Inflammatory macrophage treated with lipopolysaccharide for 1 hour (primary cell): ENCODE results near the gene TRPM5.
A peak's percentile ranks its signal among the peaks of the same experiment; 100 is the strongest.

Source experiments
- DNase-seq, 2 donors: peaks; one replicate each; pipeline ENCODE4 v3.0.0-alpha.2; 2020 to 2022

Gene TRPM5

GRCh38 chr11:2436013-2436520, 8.2 kb downstream of the TRPM5 start:
- DNase-seq, result no peak

DNA sequence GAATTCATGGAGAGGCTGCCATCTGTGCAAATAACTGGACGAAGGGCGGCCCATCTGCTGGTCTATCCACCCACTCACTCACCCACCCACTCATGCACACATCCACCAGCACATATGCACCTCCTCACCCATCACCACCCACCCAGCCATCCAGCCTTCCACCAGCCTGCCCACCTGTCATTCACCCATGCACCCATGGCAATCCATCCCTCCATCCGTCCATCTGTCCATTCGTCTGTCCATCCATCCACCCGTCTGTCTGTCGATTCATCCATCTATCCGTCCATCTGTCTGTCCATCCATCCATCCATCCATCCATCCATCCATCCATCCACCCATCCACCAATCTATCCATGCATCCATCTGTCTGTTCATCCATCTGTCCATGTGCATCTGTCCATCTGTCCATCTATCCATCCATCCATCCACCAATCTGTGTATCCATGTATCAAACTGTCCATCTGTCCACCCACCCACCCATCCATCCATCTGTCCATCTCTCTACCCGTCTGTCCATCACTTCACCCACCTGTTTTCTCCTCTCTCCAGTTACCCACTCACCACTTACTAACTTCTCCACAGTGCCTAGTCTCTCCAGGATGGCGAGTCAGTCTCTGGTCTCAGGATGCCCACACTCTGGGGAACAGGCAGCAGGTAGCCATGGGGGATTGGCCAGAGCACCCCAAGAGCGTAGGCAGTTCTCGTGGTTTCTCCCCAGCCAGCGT, 8.9 kb downstream of the TRPM5 start:
- DNase-seq, result no peak

DNA sequence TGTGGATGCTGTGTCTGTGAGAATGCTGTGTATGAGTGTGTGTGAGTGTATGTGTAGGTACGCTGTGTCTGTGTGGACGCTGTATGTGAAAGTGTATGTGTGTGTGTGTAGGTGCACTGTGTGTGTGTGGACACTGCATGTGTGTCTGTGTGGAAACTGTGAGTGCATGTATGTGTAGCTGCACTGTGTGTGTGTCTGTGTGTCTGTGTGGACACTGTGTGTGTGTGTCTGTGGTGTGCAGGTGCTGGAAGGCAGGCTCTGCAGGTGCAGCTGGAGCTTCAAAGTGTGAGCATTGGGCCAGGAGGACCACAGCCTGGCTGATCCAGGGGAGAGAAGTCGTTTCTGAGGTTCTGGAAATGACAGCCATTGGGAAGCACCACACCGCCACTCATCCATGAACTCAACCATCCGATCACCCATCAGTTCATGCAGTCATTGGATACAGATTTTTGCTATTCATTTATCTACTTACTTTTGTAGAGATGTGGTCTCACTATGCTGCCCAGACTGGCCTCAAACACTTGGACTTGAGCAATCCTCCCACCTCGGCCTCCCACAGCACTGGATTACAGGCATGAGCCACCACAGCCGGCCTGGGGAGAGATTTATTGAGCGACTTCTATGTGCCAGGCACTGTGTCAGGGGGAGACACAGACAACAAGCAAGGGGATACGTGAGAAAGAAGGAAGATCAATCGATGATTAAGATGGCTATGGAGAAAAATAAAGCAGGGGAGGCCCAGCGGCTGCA, 9.6 kb downstream of the TRPM5 start:
- no peak for DNase-seq

GRCh38 chr11:2434008-2434407, 10.3 kb downstream of the TRPM5 start:
- no peak for DNase-seq

DNA sequence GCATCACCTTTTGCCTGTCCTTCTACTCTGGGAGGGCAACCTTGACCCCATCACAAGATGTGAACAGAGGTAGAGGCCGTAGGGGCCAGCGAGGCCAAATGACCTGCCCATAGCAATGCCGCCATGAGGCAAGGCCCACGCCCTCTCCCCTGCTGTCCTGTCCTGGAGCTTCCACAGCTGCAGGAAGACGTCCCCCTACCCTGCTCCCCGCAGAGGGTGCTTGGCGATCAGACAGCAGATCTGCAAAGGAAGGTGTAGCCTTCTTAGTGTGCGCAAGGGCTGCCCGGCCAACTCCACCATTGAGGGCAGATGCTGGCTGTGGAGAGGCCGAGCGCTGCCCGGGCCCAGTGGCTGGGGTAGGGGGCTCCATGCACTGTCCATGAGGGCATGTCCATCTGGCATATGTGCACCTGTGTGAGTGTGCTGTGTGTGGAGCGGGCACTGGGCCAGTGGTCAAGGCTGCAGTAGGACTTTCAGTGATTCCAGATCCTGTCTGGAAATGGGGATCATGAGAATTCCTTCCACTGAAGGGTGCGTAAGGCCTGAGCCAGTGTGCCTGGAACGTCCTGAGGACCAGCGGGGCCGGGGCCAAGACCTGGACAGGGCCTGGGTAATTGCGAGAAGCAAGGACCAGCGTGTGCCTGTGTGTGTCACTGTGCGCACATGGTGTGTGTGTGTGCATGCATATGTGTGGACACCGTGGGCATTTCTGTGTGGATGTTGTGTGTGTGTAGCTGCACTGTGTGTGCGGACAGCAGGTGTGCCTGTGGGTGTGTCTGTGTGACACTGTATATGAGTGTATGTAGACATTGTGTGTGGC, 11.0 kb downstream of the TRPM5 start:
- no peak for DNase-seq

GRCh38 chr11:2432628-2433071, 11.7 kb downstream of the TRPM5 start:
- no peak for DNase-seq

DNA sequence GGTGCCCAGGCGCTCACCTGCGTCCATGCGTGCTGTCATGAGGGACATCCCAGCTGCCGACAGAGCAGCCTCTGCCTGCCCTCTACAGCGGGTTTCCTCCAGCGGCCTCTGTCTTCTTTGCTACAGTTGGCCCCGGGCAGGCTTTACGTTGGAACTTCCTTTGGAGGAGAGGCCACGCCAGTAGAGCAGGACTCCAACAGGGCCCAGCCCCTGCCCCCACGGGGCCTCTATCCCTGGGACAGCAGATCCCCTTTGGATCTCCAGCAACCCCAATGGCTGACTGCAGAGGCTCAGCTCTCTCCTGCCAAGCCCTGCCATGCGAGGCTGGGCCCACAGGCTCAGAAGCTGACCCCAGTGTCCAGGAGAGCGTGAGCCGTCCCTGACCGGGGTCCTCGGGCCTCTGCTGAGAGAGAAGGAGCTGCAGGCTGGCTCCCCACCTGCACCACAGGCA, 12.1 kb downstream of the TRPM5 start:
- DNase-seq, result no peak

DNA sequence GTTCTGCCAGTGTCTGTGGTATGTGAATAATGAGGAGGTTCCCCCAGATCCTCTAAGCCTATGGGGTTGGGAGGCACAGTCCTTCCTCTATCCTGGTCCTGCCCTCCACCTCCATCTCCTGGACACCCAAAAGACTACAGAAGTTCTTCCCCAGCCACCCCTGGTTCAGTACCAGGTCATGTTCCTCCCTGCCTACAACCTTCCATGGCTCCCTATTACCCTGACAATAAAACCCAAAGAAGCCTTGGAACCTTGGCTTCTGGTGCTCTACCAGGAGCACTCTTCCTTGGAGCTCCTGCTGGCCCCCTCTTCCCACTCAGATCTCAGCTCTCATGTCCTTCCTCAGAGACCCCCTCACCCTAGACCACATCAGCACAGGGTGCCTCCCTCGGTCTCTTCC, 12.9 kb downstream of the TRPM5 start:
- DNase-seq, result no peak

DNA sequence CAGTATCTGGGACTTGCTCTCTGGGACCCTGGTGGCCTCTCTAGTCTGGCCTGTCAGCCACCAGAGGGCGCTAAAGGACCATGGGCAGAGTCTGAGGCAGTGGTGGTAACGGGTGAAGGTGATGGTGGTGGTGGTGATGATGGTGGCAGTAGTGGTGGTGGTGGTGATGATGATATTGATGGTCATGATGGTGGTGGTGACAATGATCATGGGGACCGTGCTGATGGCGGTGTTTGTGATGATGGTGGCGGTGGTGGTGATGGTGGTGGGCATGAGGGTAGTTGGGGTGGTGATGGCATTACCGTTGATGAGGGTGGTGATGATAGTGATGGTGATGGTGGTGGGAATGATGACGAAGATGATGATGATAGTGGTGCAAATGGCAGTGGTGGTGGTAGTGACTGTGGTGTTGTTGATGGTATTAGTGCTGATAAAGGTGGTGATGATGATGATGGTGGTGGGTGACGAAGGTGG, 16.0 kb downstream of the TRPM5 start:
- peak; percentile 40 to 93 for DNase-seq

- DNase-seq, result no peak
Observed at GRCh38 chr11:2427721-2428321, 16.5 kb downstream of the TRPM5 start.

- DNase-seq, result no peak
Observed at GRCh38 chr11:2426826-2427521, 17.3 kb downstream of the TRPM5 start.

GRCh38 chr11:2426221-2426620, 18.1 kb downstream of the TRPM5 start:
- no peak for DNase-seq

- no peak for DNase-seq
Observed at GRCh38 chr11:2425506-2425905, 18.8 kb downstream of the TRPM5 start.

DNA sequence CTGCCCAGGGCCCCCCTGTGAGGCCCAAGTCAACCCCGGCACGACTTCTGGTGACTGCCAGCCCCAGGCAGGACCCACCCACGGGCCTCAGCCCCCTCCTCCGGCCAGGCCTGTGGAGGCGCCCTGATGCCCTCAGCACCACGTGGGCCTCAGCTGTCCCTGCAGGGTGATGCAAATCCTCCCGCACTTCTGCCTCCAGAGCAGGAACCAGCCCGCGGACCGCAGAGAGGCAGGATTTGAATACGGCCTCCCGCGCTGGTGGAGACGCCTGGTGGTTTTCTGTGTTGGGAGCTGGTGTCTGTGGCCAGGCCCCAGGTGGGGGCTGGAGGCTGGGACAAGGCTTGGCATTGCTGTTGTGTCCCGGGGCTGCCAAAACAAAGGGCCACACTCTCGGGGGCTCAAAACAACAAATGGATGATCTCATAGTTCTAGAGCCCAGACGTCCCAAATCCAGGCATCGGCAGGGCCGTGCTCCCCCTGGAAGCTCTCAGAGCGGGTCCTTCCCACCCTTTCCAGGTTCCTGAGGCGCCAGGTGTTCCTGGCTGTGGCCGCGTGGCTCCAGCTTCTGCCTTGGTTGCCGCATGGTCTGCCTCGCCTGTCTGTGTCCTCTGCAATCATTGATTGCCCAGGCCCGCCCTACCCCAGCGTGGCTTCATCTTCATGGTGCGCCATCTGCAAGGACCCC, 19.4 kb downstream of the TRPM5 start:
- DNase-seq, result peak; percentile 45 to 64

DNA sequence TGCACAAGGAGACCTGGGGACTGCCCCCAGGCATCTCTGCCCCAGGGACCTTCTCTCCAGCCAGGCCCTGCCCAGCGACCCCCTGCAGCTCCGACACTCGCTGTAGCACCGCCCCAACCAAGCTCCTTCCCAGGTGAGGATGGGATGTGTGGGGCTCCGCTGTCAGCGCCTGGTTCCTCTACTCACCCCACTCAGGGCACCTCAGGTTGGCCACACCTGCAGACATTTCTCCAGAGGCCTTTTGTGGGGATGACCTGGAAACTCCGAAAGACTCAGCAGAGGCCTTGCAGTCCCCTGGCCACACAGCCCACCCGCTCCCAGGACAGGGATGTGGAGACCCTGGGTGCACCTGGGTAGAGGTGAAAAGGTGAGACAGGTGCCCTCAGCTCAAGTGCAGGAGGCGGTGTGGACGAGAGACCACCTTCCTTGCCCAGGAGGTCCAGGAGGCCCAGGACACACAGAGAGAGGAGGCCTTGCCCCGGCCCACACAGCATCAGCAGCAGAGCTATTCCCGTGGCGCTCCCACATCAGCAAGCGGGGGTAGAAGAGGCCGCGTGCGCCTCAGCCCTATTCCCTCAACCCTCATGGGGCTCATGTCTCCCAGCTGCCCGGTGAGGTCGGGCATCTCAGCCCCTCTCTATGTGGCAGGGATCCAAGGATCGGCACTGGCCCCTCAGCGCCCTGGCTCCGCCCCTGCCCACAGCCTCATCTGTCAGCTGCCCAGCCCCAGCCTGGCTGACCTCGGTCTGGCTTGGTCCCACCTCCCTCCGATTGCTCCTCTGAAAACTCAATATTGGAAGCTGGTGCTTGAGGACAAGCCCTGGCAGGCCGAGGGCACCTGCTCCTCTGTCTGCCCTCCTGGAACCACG, 20.9 kb downstream of the TRPM5 start:
- no peak for DNase-seq

DNA sequence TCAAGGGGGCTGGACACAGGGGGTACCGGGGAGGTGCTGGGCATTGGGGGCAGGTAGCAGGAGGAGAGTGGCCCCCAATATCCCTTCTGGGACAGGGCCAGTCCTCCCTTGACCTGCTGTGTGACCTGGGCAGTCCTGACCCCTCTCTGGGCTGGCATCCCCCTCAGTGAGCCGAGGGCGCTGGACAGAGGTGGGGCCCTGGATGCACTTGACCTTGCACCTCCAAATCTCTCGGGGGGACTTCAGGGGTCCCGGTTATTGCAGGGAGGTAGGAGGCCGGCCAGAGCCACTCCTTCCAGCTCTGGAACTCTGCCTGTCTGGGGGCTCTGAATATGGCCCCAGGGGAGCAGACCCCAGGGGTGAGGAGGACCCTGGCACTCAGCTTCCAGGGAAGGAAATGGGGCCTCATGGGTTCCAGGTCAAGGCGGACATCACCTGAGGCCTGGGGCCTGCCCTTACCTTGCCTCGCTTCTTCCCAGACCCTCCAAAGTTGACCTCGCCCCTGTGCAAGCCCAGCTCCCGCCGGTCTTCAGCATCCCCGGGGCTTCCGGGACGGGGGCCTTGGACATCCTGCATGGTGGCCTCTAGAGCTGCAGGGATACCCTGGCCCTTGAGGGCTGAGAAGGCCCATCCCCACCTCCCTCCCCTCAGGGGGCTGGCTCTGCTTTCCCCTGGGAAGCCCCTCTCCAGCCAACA, 21.7 kb downstream of the TRPM5 start:
- DNase-seq, result no peak

GRCh38 chr11:2421996-2422395, 22.3 kb downstream of the TRPM5 start:
- no peak for DNase-seq

DNA sequence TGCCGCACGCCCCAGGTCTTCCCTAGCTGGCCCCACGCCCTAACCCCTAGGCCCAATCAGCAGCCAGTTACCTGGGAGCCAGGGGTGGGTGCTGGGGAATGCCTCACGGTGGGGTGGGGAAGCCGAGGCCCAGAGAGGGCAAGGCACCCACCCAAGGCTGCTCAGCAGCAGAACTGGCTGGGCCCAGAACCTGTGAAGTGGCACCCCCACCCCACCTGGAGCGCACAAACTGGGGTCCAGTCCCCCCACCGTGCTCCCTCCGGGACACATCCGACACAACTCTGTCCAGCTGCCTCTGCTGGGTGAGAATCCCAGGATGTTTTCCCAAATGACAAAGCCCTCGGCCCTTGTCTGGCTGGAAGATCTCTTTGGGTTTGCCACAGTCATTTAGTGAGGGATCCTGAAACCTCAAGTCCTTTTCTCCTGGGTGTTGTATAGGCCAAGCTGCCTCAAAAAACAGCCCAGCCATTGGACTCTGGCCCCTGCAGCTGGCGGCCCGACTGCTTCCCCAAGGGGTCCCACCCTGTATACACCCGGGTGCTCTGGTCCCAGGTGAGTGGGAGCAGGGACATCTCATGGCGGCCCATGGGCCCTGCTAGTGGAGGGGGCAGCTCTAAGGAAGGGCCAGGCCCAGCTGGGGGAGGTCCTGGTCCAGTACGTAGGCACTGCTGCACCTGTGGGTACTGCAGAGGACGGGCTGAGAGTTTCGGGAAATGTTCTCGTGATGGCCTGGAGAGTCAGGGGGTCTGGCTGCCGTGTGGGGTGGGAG, 22.9 kb downstream of the TRPM5 start:
- no peak for DNase-seq
